OCI-LY1 (cell line): Measurements from ENCODE around the gene SLC6A19.

Experiments used
- H2AFZ ChIP-seq: fragments of 200-600 bp; sonication (generic), shearing (Covaris generic); 2 replicates; pipeline ENCODE4 v1.6.0; 2014; ENCODE audit warnings: antibody characterized with exemption, mild to moderate bottlenecking, low read length
- H3F3A ChIP-seq: fragments of 200-600 bp; sonication (generic), shearing (Covaris generic); 2 replicates; pipeline ENCODE4 v1.6.0; 2014; ENCODE audit warnings: mild to moderate bottlenecking, antibody characterized with exemption, low read length, moderate library complexity; ENCODE audit not compliant: insufficient read depth
- H3K27ac ChIP-seq: fragments of 200-600 bp; sonication (generic); 2 replicates; pipeline ENCODE4 v1.5.1; 2014; ENCODE audit warnings: low read length, mixed run types, mild to moderate bottlenecking, low read depth; ENCODE audit not compliant: poor library complexity, severe bottlenecking
- H3K27me3 ChIP-seq: fragments of 200-600 bp; sonication (generic); 2 replicates; pipeline ENCODE4 v1.6.0; 2014; ENCODE audit warnings: antibody characterized with exemption, mild to moderate bottlenecking, low read length, moderate library complexity; ENCODE audit not compliant: insufficient read depth
- H3K36me3 ChIP-seq: fragments of 200-600 bp; sonication (generic); 2 replicates; pipeline ENCODE4 v1.6.1; 2014; ENCODE audit warnings: mild to moderate bottlenecking, antibody characterized with exemption, low read length, moderate library complexity, mixed read lengths; ENCODE audit not compliant: insufficient read depth
- H3K4me1 ChIP-seq: fragments of 200-600 bp; sonication (generic); 2 replicates; pipeline ENCODE4 v1.5.1; 2014; ENCODE audit warnings: mild to moderate bottlenecking, low read length, moderate library complexity; ENCODE audit not compliant: insufficient read depth, severe bottlenecking
- H3K4me2 ChIP-seq: fragments of 200-600 bp; sonication (generic), shearing (Covaris generic); 2 replicates; pipeline ENCODE4 v1.6.1; 2014; ENCODE audit warnings: low read length
- H3K4me3 ChIP-seq: fragments of 200-600 bp; sonication (generic); 2 replicates; pipeline ENCODE4 v1.5.1; 2014; ENCODE audit warnings: low read length, low read depth, mild to moderate bottlenecking, mixed read lengths; ENCODE audit not compliant: poor library complexity, severe bottlenecking
- H3K79me2 ChIP-seq: fragments of 200-600 bp; shearing (Covaris generic); 2 replicates; pipeline ENCODE4 v1.6.1; 2016; ENCODE audit warnings: mixed run types, low read length, mixed read lengths; ENCODE audit not compliant: insufficient read depth
- H3K9ac ChIP-seq: fragments of 200-600 bp; sonication (generic), shearing (Covaris generic); 2 replicates; pipeline ENCODE4 v1.6.1; 2014; ENCODE audit warnings: mild to moderate bottlenecking, low read length, mixed read lengths
- H3K9me2 ChIP-seq: fragments of 200-600 bp; sonication (generic), shearing (Covaris generic); 2 replicates; pipeline ENCODE4 v1.6.1; 2014; ENCODE audit warnings: low read depth, mild to moderate bottlenecking, low read length, mixed read lengths
- H3K9me3 ChIP-seq: fragments of 200-600 bp; shearing (Covaris generic); 2 replicates; pipeline ENCODE4 v1.6.1; 2014; ENCODE audit warnings: low read length, mixed read lengths
- H4K20me1 ChIP-seq: fragments of 200-600 bp; sonication (generic), shearing (Covaris generic); 2 replicates; pipeline ENCODE4 v1.6.0; 2016; ENCODE audit warnings: mild to moderate bottlenecking, low read length; ENCODE audit not compliant: insufficient read depth
- CTCF ChIP-seq: fragments of 200-600 bp; sonication (generic), shearing (Covaris generic); IDR thresholded peaks from 2 replicates; pipeline ENCODE4 v1.5.1; 2017; ENCODE audit warnings: mild to moderate bottlenecking, antibody characterized with exemption, low read length, moderate library complexity, mixed read lengths
- EZH2 ChIP-seq: fragments of 200-600 bp; sonication (generic), shearing (Covaris generic); IDR thresholded peaks from 2 replicates; pipeline ENCODE4 v1.8.0; 2017; ENCODE audit warnings: borderline replicate concordance, mixed run types, mild to moderate bottlenecking, antibody characterized with exemption, low read length, moderate library complexity, mixed read lengths

SLC6A19 gene

GRCh38 chr5:1184481-1184880, 16.9 kb upstream of the SLC6A19 start:
- Histone ChIP-seq H3K27ac (no peak overlapping the region), H3K9me3 (no peaks in the 10 kb centered on the region), H2AFZ (no peak overlapping the region), H3K4me1 (no peaks in the 10 kb centered on the region), H4K20me1 (no peaks in the 10 kb centered on the region), H3K79me2 (no peaks in the 10 kb centered on the region), H3K4me3 (no peak overlapping the region), H3K9me2 (no peaks in the 10 kb centered on the region), H3K27me3 (peaks cover 3% of the 10 kb centered on the region; the same call in 1 of the 2 replicates), H3K9ac (no peak overlapping the region), H3F3A (no peaks in the 10 kb centered on the region), H3K36me3 (no peaks in the 10 kb centered on the region), H3K4me2 (no peak overlapping the region)
- TF ChIP-seq EZH2 = no peak

- Histone ChIP-seq H3K9ac (no peak overlapping the region), H3K4me3 (no peak overlapping the region), H3K27ac (no peak overlapping the region), H3F3A (no peaks in the 10 kb centered on the region), H3K36me3 (no peaks in the 10 kb centered on the region), H2AFZ (no peak overlapping the region), H3K79me2 (no peaks in the 10 kb centered on the region), H3K4me2 (no peak overlapping the region), H3K9me3 (no peaks in the 10 kb centered on the region), H3K9me2 (no peaks in the 10 kb centered on the region), H3K4me1 (no peaks in the 10 kb centered on the region), H3K27me3 (peaks cover 3% of the 10 kb centered on the region; the same call in 1 of the 2 replicates), H4K20me1 (no peaks in the 10 kb centered on the region)
- TF ChIP-seq CTCF (no peak), EZH2 (no peak)
Observed at GRCh38 chr5:1185038-1185627, 16.3 kb upstream of the SLC6A19 start.

GRCh38 chr5:1185629-1186350, 15.6 kb upstream of the SLC6A19 start:
- H4K20me1 ChIP-seq = no peaks in the 10 kb centered on the region
- no peak overlapping the region for H3K4me3 ChIP-seq
- no peak overlapping the region for H3K27ac ChIP-seq
- no peak overlapping the region for H3K4me2 ChIP-seq
- H3K79me2 ChIP-seq = no peaks in the 10 kb centered on the region
- no peaks in the 10 kb centered on the region for H3K9me2 ChIP-seq
- TF ChIP-seq EZH2 = no peak
- no peak for TF ChIP-seq CTCF
- H3K9me3 ChIP-seq = no peaks in the 10 kb centered on the region
- H3K9ac ChIP-seq = no peak overlapping the region
- H3K36me3 ChIP-seq = no peaks in the 10 kb centered on the region
- no peaks in the 10 kb centered on the region for H3K4me1 ChIP-seq
- H2AFZ ChIP-seq = no peak overlapping the region
- peaks cover 3% of the 10 kb centered on the region; the same call in 1 of the 2 replicates for H3K27me3 ChIP-seq
- no peaks in the 10 kb centered on the region for H3F3A ChIP-seq
